DND-41 (cell line): ENCODE results near the gene SLC26A11.
A peak's percentile ranks its signal among the peaks of the same experiment; 100 is the strongest.

ENCODE experiments used
- ATAC-seq: fragments of 200-7000 bp; cut with Tn5 transposase; 3 replicates; pipeline ENCODE4 v1.9.1; 2021; ENCODE audit warnings: low read depth; ENCODE audit not compliant: insufficient read depth
- DNase-seq: peaks from one replicate; pipeline ENCODE4 v3.0.0-alpha.2; 2020
- H2AFZ ChIP-seq: 2 replicates; pipeline ENCODE4 v1.6.0; 2012; ENCODE audit warnings: low read depth, low read length
- H3K27ac ChIP-seq: 2 replicates; pipeline ENCODE4 v1.5.1; 2012; ENCODE audit warnings: low read length, inconsistent platforms
- H3K27me3 ChIP-seq: fragments of 200-600 bp; sonication (generic); 2 replicates; pipeline ENCODE4 v1.6.0; 2012; ENCODE audit warnings: low read length, mild to moderate bottlenecking, inconsistent platforms; ENCODE audit not compliant: insufficient read depth, poor library complexity
- H3K36me3 ChIP-seq: 2 replicates; pipeline ENCODE4 v1.5.1; 2012; ENCODE audit warnings: low read length, inconsistent platforms; ENCODE audit not compliant: insufficient read depth
- H3K4me1 ChIP-seq: 2 replicates; pipeline ENCODE4 v1.5.1; 2012; ENCODE audit warnings: mild to moderate bottlenecking, low read length; ENCODE audit not compliant: insufficient read depth
- H3K4me2 ChIP-seq: 2 replicates; pipeline ENCODE4 v1.6.0; 2012; ENCODE audit warnings: mild to moderate bottlenecking, moderate library complexity, low read length, inconsistent platforms; ENCODE audit not compliant: insufficient read depth
- H3K4me3 ChIP-seq, 2 experiments: fragments of 200-600 bp in 1 of 2; shearing (Covaris generic) in 1 of 2; 2 replicates each; pipeline ENCODE4 v1.5.1; 2012 to 2016; ENCODE audit warnings: inconsistent platforms in 2 of 2, low read length in 2 of 2, mild to moderate bottlenecking in 2 of 2, low read depth in 1 of 2, moderate library complexity in 1 of 2
- H3K79me2 ChIP-seq: 2 replicates; pipeline ENCODE4 v1.6.0; 2012; ENCODE audit warnings: low read length, inconsistent platforms; ENCODE audit not compliant: insufficient read depth
- H3K9ac ChIP-seq: 2 replicates; pipeline ENCODE4 v1.6.0; 2012; ENCODE audit warnings: low read depth, mild to moderate bottlenecking, inconsistent platforms, low read length, moderate library complexity
- H3K9me3 ChIP-seq: 2 replicates; pipeline ENCODE4 v1.5.1; 2012; ENCODE audit warnings: low read length, moderate library complexity, mild to moderate bottlenecking, inconsistent platforms; ENCODE audit not compliant: insufficient read depth, severe bottlenecking
- H4K20me1 ChIP-seq: 2 replicates; pipeline ENCODE4 v1.6.0; 2012; ENCODE audit warnings: low read length; ENCODE audit not compliant: insufficient read depth
- EZH2 ChIP-seq: IDR thresholded peaks from 3 replicates; pipeline ENCODE4 v1.6.1; 2012; ENCODE audit warnings: borderline replicate concordance, low read depth, mild to moderate bottlenecking, moderate library complexity, low read length, inconsistent platforms; ENCODE audit not compliant: severe bottlenecking
- TF ChIP-seq, protein P1 (sequence below): IDR thresholded peaks from 2 replicates; pipeline ENCODE4 v1.5.1; 2012; ENCODE audit warnings: borderline replicate concordance, low read length, moderate library complexity, mild to moderate bottlenecking; ENCODE audit not compliant: poor library complexity, severe bottlenecking; ENCODE audit errors: extremely low read depth

Gene SLC26A11

GRCh38 chr17:80191865-80192661 is 28.2 kb upstream of the SLC26A11 start:
- Histone ChIP-seq H3K9me3 (no peaks in the 10 kb centered on the region), H3K4me1 (no peaks in the 10 kb centered on the region), H3K27ac (no peak overlapping the region), H2AFZ (no peak overlapping the region), H4K20me1 (0 out of 2 replicates have a peak, but pooled peaks cover 5% of the 10 kb centered on the region), H3K27me3 (no peaks in the 10 kb centered on the region), H3K4me3 (no peak overlapping the region), H3K9ac (no peak overlapping the region), H3K4me2 (no peak overlapping the region), H3K79me2 (no peaks in the 10 kb centered on the region), H3K36me3 (no peaks in the 10 kb centered on the region)
- ATAC-seq (no peak), DNase-seq (no peak)
- TF ChIP-seq EZH2, result no peak
- TF ChIP-seq, protein P1, sequence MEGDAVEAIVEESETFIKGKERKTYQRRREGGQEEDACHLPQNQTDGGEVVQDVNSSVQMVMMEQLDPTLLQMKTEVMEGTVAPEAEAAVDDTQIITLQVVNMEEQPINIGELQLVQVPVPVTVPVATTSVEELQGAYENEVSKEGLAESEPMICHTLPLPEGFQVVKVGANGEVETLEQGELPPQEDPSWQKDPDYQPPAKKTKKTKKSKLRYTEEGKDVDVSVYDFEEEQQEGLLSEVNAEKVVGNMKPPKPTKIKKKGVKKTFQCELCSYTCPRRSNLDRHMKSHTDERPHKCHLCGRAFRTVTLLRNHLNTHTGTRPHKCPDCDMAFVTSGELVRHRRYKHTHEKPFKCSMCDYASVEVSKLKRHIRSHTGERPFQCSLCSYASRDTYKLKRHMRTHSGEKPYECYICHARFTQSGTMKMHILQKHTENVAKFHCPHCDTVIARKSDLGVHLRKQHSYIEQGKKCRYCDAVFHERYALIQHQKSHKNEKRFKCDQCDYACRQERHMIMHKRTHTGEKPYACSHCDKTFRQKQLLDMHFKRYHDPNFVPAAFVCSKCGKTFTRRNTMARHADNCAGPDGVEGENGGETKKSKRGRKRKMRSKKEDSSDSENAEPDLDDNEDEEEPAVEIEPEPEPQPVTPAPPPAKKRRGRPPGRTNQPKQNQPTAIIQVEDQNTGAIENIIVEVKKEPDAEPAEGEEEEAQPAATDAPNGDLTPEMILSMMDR, result no peak

DNA sequence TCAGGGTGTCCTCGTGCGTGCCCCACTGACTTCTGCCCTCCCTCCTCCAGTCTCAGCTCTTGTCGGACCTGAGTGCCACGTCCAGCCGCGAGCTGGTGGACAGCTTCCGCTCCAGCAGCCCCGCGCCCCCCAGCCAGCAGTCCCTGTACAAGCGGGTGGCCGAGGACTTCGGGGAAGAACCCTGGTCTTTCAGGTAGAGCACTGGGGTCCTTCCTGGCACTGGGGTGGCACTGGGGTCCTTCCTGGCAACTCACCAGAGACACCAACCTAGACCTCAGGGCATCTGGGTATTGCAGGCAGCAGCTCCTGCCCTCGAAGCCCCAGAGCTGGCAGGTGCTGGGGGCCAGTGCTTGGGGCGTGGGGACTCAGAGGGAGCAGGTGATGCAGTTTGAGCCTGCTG is 25.1 kb upstream of the SLC26A11 start:
- no peaks in the 10 kb centered on the region for H3K79me2 ChIP-seq
- H3K27ac ChIP-seq, result no peak overlapping the region
- TF ChIP-seq, protein P1, result no peak
- H4K20me1 ChIP-seq, result 0 out of 2 replicates have a peak, but pooled peaks cover 5% of the 10 kb centered on the region
- no peak for ATAC-seq
- H3K4me3 ChIP-seq, result no peak overlapping the region
- no peaks in the 10 kb centered on the region for H3K9me3 ChIP-seq
- no peak for DNase-seq
- H2AFZ ChIP-seq, result no peak overlapping the region
- H3K4me2 ChIP-seq, result no peak overlapping the region
- H3K36me3 ChIP-seq, result no peaks in the 10 kb centered on the region
- no peaks in the 10 kb centered on the region for H3K4me1 ChIP-seq
- H3K27me3 ChIP-seq, result no peaks in the 10 kb centered on the region
- H3K9ac ChIP-seq, result no peak overlapping the region

- 0 out of 2 replicates have a peak, but pooled peaks cover 5% of the 10 kb centered on the region for H4K20me1 ChIP-seq
Measured at GRCh38 chr17:80195671-80196529, 24.3 kb upstream of the SLC26A11 start.

More at GRCh38 chr17:80195671-80196529, 24.3 kb upstream of the SLC26A11 start:
- Histone ChIP-seq H3K79me2 (no peaks in the 10 kb centered on the region), H2AFZ (no peak overlapping the region), H3K4me1 (no peaks in the 10 kb centered on the region), H3K4me2 (no peak overlapping the region), H3K9me3 (no peaks in the 10 kb centered on the region), H3K9ac (no peak overlapping the region), H3K4me3 (no peak overlapping the region), H3K36me3 (no peaks in the 10 kb centered on the region), H3K27me3 (no peaks in the 10 kb centered on the region), H3K27ac (no peak overlapping the region)
- peak; percentile 52 for DNase-seq
- TF ChIP-seq, protein P1, result peak; percentile 98
- TF ChIP-seq EZH2, result no peak
- ATAC-seq, result peak; percentile 52; the same call in 1 of the 3 replicates
